ENCODE measurements around the gene PRND.
"Not testable (repeated sequence)": the region's sequence is repeated elsewhere in the genome, so short reads cannot be mapped to it uniquely, and the experiment has no call there.

The PRND gene

GRCh38 chr20:4736875-4737274 is 15.2 kb downstream of the PRND start:
- in situ Hi-C loops (cut with MboI; ENCODE audit: low sequenced_read_pairs), result no loop called here

GRCh38 chr20:4737857-4738627 is 16.3 kb downstream of the PRND start:
- in situ Hi-C loops (cut with MboI; ENCODE audit: low sequenced_read_pairs), result no loop called here

- in situ Hi-C loops (cut with MboI; ENCODE audit: low sequenced_read_pairs), result no loop called here
These were observed 19.2 kb downstream of the PRND start for GRCh38 chr20:4740774-4741431.

GRCh38 chr20:4748847-4749246 is 27.1 kb downstream of the PRND start:
- in situ Hi-C loops (cut with MboI; ENCODE audit: low sequenced_read_pairs), result no loop called here

- in situ Hi-C loops (cut with MboI; ENCODE audit: low sequenced_read_pairs), result no loop called here
These were observed 27.6 kb downstream of the PRND start for GRCh38 chr20:4749326-4749725.

GRCh38 chr20:4750381-4750780 is 28.7 kb downstream of the PRND start:
- in situ Hi-C loops (cut with MboI; ENCODE audit: low sequenced_read_pairs), result no loop called here

- in situ Hi-C loops (cut with MboI; ENCODE audit: low sequenced_read_pairs), result not testable (repeated sequence)
These were observed 37.6 kb downstream of the PRND start for GRCh38 chr20:4759100-4759884.

GRCh38 chr20:4763261-4763660 is 41.6 kb downstream of the PRND start:
- in situ Hi-C loops (cut with MboI; ENCODE audit: low sequenced_read_pairs), result no loop called here

GRCh38 chr20:4763723-4764510 is 42.2 kb downstream of the PRND start:
- in situ Hi-C loops (cut with MboI; ENCODE audit: low sequenced_read_pairs), result no loop called here

GRCh38 chr20:4764805-4765204 is 43.1 kb downstream of the PRND start:
- in situ Hi-C loops (cut with MboI; ENCODE audit: low sequenced_read_pairs), result no loop called here

- in situ Hi-C loops (cut with MboI; ENCODE audit: low sequenced_read_pairs), result no loop called here
These were observed 44.0 kb downstream of the PRND start for GRCh38 chr20:4765681-4766080.

GRCh38 chr20:4766631-4767030 is 44.9 kb downstream of the PRND start:
- in situ Hi-C loops (cut with MboI; ENCODE audit: low sequenced_read_pairs), result no loop called here

- in situ Hi-C loops (cut with MboI; ENCODE audit: low sequenced_read_pairs), result no loop called here
These were observed 45.4 kb downstream of the PRND start for GRCh38 chr20:4767084-4767483.

- in situ Hi-C loops (cut with MboI; ENCODE audit: low sequenced_read_pairs), result no loop called here
These were observed 47.6 kb downstream of the PRND start for GRCh38 chr20:4769328-4769727.

- in situ Hi-C loops (cut with MboI; ENCODE audit: low sequenced_read_pairs), result no loop called here
These were observed 48.3 kb downstream of the PRND start for GRCh38 chr20:4770026-4770425.

GRCh38 chr20:4771004-4771403 is 49.3 kb downstream of the PRND start:
- in situ Hi-C loops (cut with MboI; ENCODE audit: low sequenced_read_pairs), result no loop called here

- in situ Hi-C loops (cut with MboI; ENCODE audit: low sequenced_read_pairs), result no loop called here
These were observed 50.4 kb downstream of the PRND start for GRCh38 chr20:4772132-4772531.

GRCh38 chr20:4773014-4773413 is 51.3 kb downstream of the PRND start:
- in situ Hi-C loops (cut with MboI; ENCODE audit: low sequenced_read_pairs), result not testable (repeated sequence)

GRCh38 chr20:4773736-4774135 is 52.0 kb downstream of the PRND start:
- in situ Hi-C loops (cut with MboI; ENCODE audit: low sequenced_read_pairs), result no loop called here

GRCh38 chr20:4774207-4774606 is 52.5 kb downstream of the PRND start:
- in situ Hi-C loops (cut with MboI; ENCODE audit: low sequenced_read_pairs), result no loop called here

Measured in hTERT RPE-1 (cell line).